H54 (cell line): ENCODE results near the gene CTAGE9.
A peak's percentile ranks its signal among the peaks of the same experiment; 100 is the strongest.

ENCODE experiments used
- DNase-seq: peaks from one replicate; pipeline ENCODE4 v3.0.0; 2011; ENCODE audit warnings: low spot score, mixed read lengths; ENCODE audit not compliant: insufficient read length
- FAIRE-seq: peaks from 3 replicates; lab custom pipeline; 2011; peaks lifted over from hg19 to GRCh38; lab: Jason Lieb, UNC
- POLR2A ChIP-seq: IDR thresholded peaks from 2 replicates; pipeline ENCODE4 v1.6.1; 2011; ENCODE audit warnings: low read depth, mild to moderate bottlenecking, low read length

Gene CTAGE9

GRCh38 chr6:131696956-131697355, 13.9 kb downstream of the CTAGE9 start:
- FAIRE-seq (no peak), DNase-seq (no peak)
- no peak for TF ChIP-seq POLR2A

GRCh38 chr6:131694832-131695426, 15.9 kb downstream of the CTAGE9 start:
- FAIRE-seq (no peak), DNase-seq (peak; percentile 16)
- TF ChIP-seq POLR2A = no peak

- DNase-seq (no peak), FAIRE-seq (no peak)
- TF ChIP-seq POLR2A = no peak
Observed at GRCh38 chr6:131693384-131693783, 17.4 kb downstream of the CTAGE9 start.

GRCh38 chr6:131692589-131692988, 18.2 kb downstream of the CTAGE9 start:
- no peak for TF ChIP-seq POLR2A
- FAIRE-seq (no peak), DNase-seq (no peak)

- FAIRE-seq (no peak), DNase-seq (no peak)
- no peak for TF ChIP-seq POLR2A
Observed at GRCh38 chr6:131692031-131692430, 18.8 kb downstream of the CTAGE9 start.

- TF ChIP-seq POLR2A = no peak
- DNase-seq (no peak), FAIRE-seq (no peak)
Observed at GRCh38 chr6:131688286-131688685, 22.5 kb downstream of the CTAGE9 start.

- TF ChIP-seq POLR2A = no peak
- FAIRE-seq = no peak
- no peak for DNase-seq
Observed at GRCh38 chr6:131687022-131687421, 23.8 kb downstream of the CTAGE9 start.

- DNase-seq = no peak
- TF ChIP-seq POLR2A = no peak
- no peak for FAIRE-seq
Observed at GRCh38 chr6:131685266-131685780, 25.5 kb downstream of the CTAGE9 start.

- DNase-seq (no peak), FAIRE-seq (no peak)
- no peak for TF ChIP-seq POLR2A
Observed at GRCh38 chr6:131683479-131683878, 27.3 kb downstream of the CTAGE9 start.

GRCh38 chr6:131682442-131682841, 28.4 kb downstream of the CTAGE9 start:
- DNase-seq = no peak
- no peak for FAIRE-seq
- no peak for TF ChIP-seq POLR2A

- TF ChIP-seq POLR2A = no peak
- no peak for FAIRE-seq
- DNase-seq = no peak
Observed at GRCh38 chr6:131681585-131681984, 29.2 kb downstream of the CTAGE9 start.

GRCh38 chr6:131680868-131681267, 29.9 kb downstream of the CTAGE9 start:
- no peak for TF ChIP-seq POLR2A

GRCh38 chr6:131678442-131678841, 32.4 kb downstream of the CTAGE9 start:
- FAIRE-seq (no peak), DNase-seq (no peak)
- TF ChIP-seq POLR2A = no peak

More at GRCh38 chr6:131680868-131681267, 29.9 kb downstream of the CTAGE9 start:
- DNase-seq = no peak
- no peak for FAIRE-seq

- no peak for TF ChIP-seq POLR2A
- FAIRE-seq (no peak), DNase-seq (no peak)
Observed at GRCh38 chr6:131673184-131673583, 37.6 kb downstream of the CTAGE9 start.

GRCh38 chr6:131669891-131670290, 40.9 kb downstream of the CTAGE9 start:
- TF ChIP-seq POLR2A = no peak
- FAIRE-seq (no peak), DNase-seq (no peak)
